Karpas-422 (cell line): ENCODE data around the gene TEX53. TPM values are rescaled to one million over a fixed set of nuclear protein-coding genes. Genes with fewer than 3 reads are reported as not detected.

ENCODE experiments used
- DNase-seq: peaks from one replicate; pipeline ENCODE4 v3.0.0-alpha.2; 2015
- H2AFZ ChIP-seq: fragments of 200-600 bp; sonication (generic); 2 replicates; pipeline ENCODE4 v1.6.1; 2014; ENCODE audit warnings: antibody characterized with exemption, low read length, mixed read lengths
- H3K27ac ChIP-seq: fragments of 200-600 bp; sonication (generic); 2 replicates; pipeline ENCODE4 v1.5.1; 2014; ENCODE audit warnings: mild to moderate bottlenecking, low read length, moderate library complexity
- H3K27me3 ChIP-seq: fragments of 200-600 bp; sonication (generic); 2 replicates; pipeline ENCODE4 v1.6.1; 2014; ENCODE audit warnings: low read length, mixed read lengths
- H3K36me3 ChIP-seq: fragments of 200-600 bp; sonication (generic); 2 replicates; pipeline ENCODE4 v1.6.1; 2014; ENCODE audit warnings: low read length, mixed read lengths; ENCODE audit not compliant: insufficient read depth
- H3K4me1 ChIP-seq: fragments of 200-600 bp; sonication (generic); 2 replicates; pipeline ENCODE4 v1.6.1; 2014; ENCODE audit warnings: mild to moderate bottlenecking, low read length, mixed read lengths
- H3K4me2 ChIP-seq: fragments of 200-600 bp; sonication (generic); 2 replicates; pipeline ENCODE4 v1.6.1; 2014; ENCODE audit warnings: low read length, low read depth, mild to moderate bottlenecking; ENCODE audit not compliant: poor library complexity, severe bottlenecking
- H3K4me3 ChIP-seq: fragments of 200-600 bp; sonication (generic); 2 replicates; pipeline ENCODE4 v1.5.1; 2014; ENCODE audit warnings: mild to moderate bottlenecking, antibody characterized with exemption, low read length, mixed read lengths
- H3K79me2 ChIP-seq: fragments of 200-600 bp; sonication (generic); 2 replicates; pipeline ENCODE4 v1.6.1; 2014; ENCODE audit warnings: mild to moderate bottlenecking, low read length, mixed read lengths
- H3K9ac ChIP-seq: fragments of 200-600 bp; sonication (generic); 2 replicates; pipeline ENCODE4 v1.6.0; 2014; ENCODE audit warnings: low read length
- H3K9me2 ChIP-seq: fragments of 200-600 bp; sonication (generic), shearing (Covaris generic); replicated peaks from 2 replicates; pipeline ENCODE4 v1.6.0; 2014; ENCODE audit warnings: mild to moderate bottlenecking, low read length, moderate library complexity; ENCODE audit not compliant: insufficient read depth
- H3K9me3 ChIP-seq: fragments of 300-700, 200-600 bp; sonication (generic); 2 replicates; pipeline ENCODE4 v1.6.1; 2014; ENCODE audit warnings: low read length, mixed read lengths
- H4K20me1 ChIP-seq: fragments of 200-600 bp; sonication (generic); 2 replicates; pipeline ENCODE4 v1.6.1; 2014; ENCODE audit warnings: mild to moderate bottlenecking, antibody characterized with exemption, low read length, low read depth; ENCODE audit not compliant: insufficient read depth
- total RNA-seq: library from RNA; depleted of rRNA; stranded (reverse); fragments of >200 nt; shearing (Covaris generic); gene quantifications from 2 replicates; pipeline ENCODE4 v1.2.3, GENCODE V29; 2014; ENCODE audit warnings: low replicate concordance

Gene TEX53
- total RNA-seq, 1 experiment from 2014 or later, result not detected

DNA sequence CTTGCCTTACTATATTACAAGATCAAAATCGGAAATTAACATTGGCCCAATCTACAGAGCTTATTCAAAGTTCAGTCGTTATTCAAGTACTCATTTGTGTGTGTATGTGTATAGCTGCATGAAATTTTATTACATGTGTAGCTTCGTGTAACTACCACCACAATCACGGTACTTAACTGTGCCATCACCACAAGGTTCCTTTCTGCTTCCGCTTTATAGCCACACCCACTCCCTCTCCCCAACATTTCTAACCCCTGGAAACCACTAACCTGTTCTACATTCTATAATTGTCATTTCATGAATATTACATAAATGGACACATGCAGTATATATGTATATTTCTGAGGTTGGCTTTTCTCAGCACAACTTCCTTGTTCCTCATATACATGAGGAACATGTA lies 28.3 kb upstream of the TEX53 start:
- no peak overlapping the region for H3K4me2 ChIP-seq

GRCh38 chr9:114684036-114684435 lies 26.4 kb upstream of the TEX53 start:
- Histone ChIP-seq H3K9ac (no peak overlapping the region), H3K27ac (no peak overlapping the region), H3K9me3 (no peaks in the 10 kb centered on the region), H3K4me1 (peaks cover 13% of the 10 kb centered on the region), H3K36me3 (no peaks in the 10 kb centered on the region), H3K4me2 (no peak overlapping the region), H3K79me2 (no peaks in the 10 kb centered on the region), H3K4me3 (no peak overlapping the region), H3K27me3 (no peaks in the 10 kb centered on the region), H3K9me2 (no peaks in the 10 kb centered on the region), H4K20me1 (no peaks in the 10 kb centered on the region), H2AFZ (no peak overlapping the region)
- no peak for DNase-seq

More for the DNA sequence above, 28.3 kb upstream of the TEX53 start:
- no peak overlapping the region for H3K4me3 ChIP-seq
- H4K20me1 ChIP-seq, result no peaks in the 10 kb centered on the region
- no peak overlapping the region for H2AFZ ChIP-seq
- H3K27ac ChIP-seq, result no peak overlapping the region
- no peak overlapping the region for H3K9ac ChIP-seq
- DNase-seq, result no peak
- peaks cover 5% of the 10 kb centered on the region for H3K4me1 ChIP-seq
- no peaks in the 10 kb centered on the region for H3K9me3 ChIP-seq
- H3K36me3 ChIP-seq, result no peaks in the 10 kb centered on the region
- H3K79me2 ChIP-seq, result no peaks in the 10 kb centered on the region
- no peaks in the 10 kb centered on the region for H3K27me3 ChIP-seq
- no peaks in the 10 kb centered on the region for H3K9me2 ChIP-seq

GRCh38 chr9:114682846-114683245 lies 25.2 kb upstream of the TEX53 start:
- no peak overlapping the region for H2AFZ ChIP-seq
- no peaks in the 10 kb centered on the region for H3K36me3 ChIP-seq
- no peaks in the 10 kb centered on the region for H3K9me3 ChIP-seq
- H3K27me3 ChIP-seq, result no peaks in the 10 kb centered on the region
- H3K79me2 ChIP-seq, result no peaks in the 10 kb centered on the region
- no peak for DNase-seq
- no peaks in the 10 kb centered on the region for H4K20me1 ChIP-seq
- H3K4me3 ChIP-seq, result no peak overlapping the region
- H3K4me1 ChIP-seq, result peaks cover 17% of the 10 kb centered on the region
- H3K4me2 ChIP-seq, result no peak overlapping the region
- H3K27ac ChIP-seq, result no peak overlapping the region
- H3K9me2 ChIP-seq, result no peaks in the 10 kb centered on the region
- no peak overlapping the region for H3K9ac ChIP-seq

DNA sequence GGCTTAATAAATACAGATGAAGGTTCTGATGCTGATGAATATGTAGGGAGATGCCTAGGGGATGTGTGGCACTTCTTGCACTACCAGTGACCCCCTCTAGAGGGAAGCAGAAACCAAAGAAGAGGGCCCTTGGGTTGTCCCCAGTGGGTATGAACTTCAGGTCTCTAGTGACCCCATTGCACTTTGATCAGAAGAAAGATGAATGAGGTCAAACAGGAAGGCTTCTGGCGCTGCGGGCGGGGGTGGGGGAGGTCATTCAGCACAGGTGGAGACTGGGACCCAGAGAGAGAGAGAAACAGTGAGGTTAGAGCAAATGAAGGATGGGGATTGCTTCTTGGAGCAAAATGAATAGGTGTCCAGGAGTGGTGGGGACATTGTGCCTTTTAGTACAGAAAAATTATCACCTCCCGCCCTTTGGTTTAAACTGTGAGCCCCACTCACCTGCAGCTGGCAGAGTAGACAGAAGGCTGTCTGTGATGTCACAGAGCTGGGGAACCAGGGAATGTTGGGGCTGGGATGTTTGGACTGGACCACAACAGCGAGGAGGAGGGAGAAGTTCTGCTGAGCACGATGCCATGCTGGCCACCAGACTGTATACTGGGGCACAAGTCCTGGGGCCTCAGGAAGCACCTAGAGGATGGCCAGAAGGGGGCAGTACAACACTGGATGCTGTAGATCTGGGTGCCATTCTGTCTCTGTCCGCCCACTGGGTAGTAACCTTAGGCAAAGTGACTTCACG lies 24.2 kb upstream of the TEX53 start, which contains the start of gene TEX48:
TEX48 (minus strand) TSS at position 599 of the 739 bp plus-strand sequence. CDS start 10,469 bp downstream, outside the sequence.
- no peaks in the 10 kb centered on the region for H3K36me3 ChIP-seq
- no peaks in the 10 kb centered on the region for H4K20me1 ChIP-seq
- peak within 1 kb of the TSS; percentile 58 for H3K4me2 ChIP-seq
- no peaks in the 10 kb centered on the region for H3K9me2 ChIP-seq
- H3K4me1 ChIP-seq, result peaks cover 17% of the 10 kb centered on the region
- peak within 1 kb of the TSS; percentile 46 for H3K9ac ChIP-seq
- H3K27me3 ChIP-seq, result no peaks in the 10 kb centered on the region
- peak; percentile 93 for DNase-seq
- peak within 1 kb of the TSS; percentile 30; the same call in 1 of the 2 replicates for H3K4me3 ChIP-seq
- H3K9me3 ChIP-seq, result no peaks in the 10 kb centered on the region
- H2AFZ ChIP-seq, result peak within 1 kb of the TSS; percentile 72; the same call in 1 of the 2 replicates
- no peaks in the 10 kb centered on the region for H3K79me2 ChIP-seq
- H3K27ac ChIP-seq, result no peak within 1 kb of the TSS

GRCh38 chr9:114680259-114681001 lies 22.8 kb upstream of the TEX53 start:
- no peaks in the 10 kb centered on the region for H4K20me1 ChIP-seq
- DNase-seq, result no peak
- no peaks in the 10 kb centered on the region for H3K36me3 ChIP-seq

GRCh38 chr9:114678795-114679194 lies 21.2 kb upstream of the TEX53 start:
- H3K4me2 ChIP-seq, result no peak overlapping the region
- peaks cover 17% of the 10 kb centered on the region for H3K4me1 ChIP-seq
- H3K9ac ChIP-seq, result no peak overlapping the region
- H2AFZ ChIP-seq, result no peak overlapping the region
- H3K27me3 ChIP-seq, result peaks cover 2% of the 10 kb centered on the region; the same call in 1 of the 2 replicates
- H3K9me3 ChIP-seq, result no peaks in the 10 kb centered on the region
- H3K9me2 ChIP-seq, result no peaks in the 10 kb centered on the region
- no peaks in the 10 kb centered on the region for H4K20me1 ChIP-seq
- DNase-seq, result no peak
- H3K36me3 ChIP-seq, result no peaks in the 10 kb centered on the region
- no peak overlapping the region for H3K27ac ChIP-seq
- H3K79me2 ChIP-seq, result no peaks in the 10 kb centered on the region
- no peak overlapping the region for H3K4me3 ChIP-seq

More at GRCh38 chr9:114680259-114681001, 22.8 kb upstream of the TEX53 start:
- H3K4me1 ChIP-seq, result peaks cover 17% of the 10 kb centered on the region
- H3K27ac ChIP-seq, result no peak overlapping the region
- H3K79me2 ChIP-seq, result no peaks in the 10 kb centered on the region
- H3K4me2 ChIP-seq, result no peak overlapping the region
- no peak overlapping the region for H3K9ac ChIP-seq
- no peak overlapping the region for H3K4me3 ChIP-seq
- H3K9me2 ChIP-seq, result no peaks in the 10 kb centered on the region
- no peaks in the 10 kb centered on the region for H3K9me3 ChIP-seq
- no peak overlapping the region for H2AFZ ChIP-seq
- peaks cover 1% of the 10 kb centered on the region; the same call in 1 of the 2 replicates for H3K27me3 ChIP-seq

DNA sequence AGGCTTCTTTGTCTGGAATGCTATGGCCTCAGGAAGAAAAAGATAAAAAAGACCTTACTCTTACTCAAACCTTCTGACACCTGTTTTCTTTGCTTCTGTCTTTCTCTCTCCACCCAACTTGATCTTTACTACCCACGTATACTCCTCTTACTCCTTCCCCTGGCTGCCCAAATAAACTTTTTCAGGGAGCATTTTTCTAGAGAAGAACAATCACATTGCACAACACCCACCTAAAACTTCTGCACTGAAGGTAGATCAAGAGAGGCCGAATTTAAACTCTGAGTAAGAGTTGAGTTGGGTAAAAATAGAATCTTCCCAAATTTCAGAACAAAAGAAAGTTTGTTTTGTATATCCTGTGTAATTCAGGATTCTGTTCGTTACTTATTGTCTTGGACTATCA lies 20.5 kb upstream of the TEX53 start:
- no peaks in the 10 kb centered on the region for H3K9me3 ChIP-seq
- DNase-seq, result no peak
- peaks cover 17% of the 10 kb centered on the region for H3K4me1 ChIP-seq
- H3K9ac ChIP-seq, result no peak overlapping the region
- H3K4me2 ChIP-seq, result no peak overlapping the region
- no peaks in the 10 kb centered on the region for H3K79me2 ChIP-seq
- H3K9me2 ChIP-seq, result no peaks in the 10 kb centered on the region
- no peak overlapping the region for H3K4me3 ChIP-seq
- peaks cover 2% of the 10 kb centered on the region; the same call in 1 of the 2 replicates for H3K27me3 ChIP-seq
- H4K20me1 ChIP-seq, result no peaks in the 10 kb centered on the region
- no peak overlapping the region for H3K27ac ChIP-seq
- H2AFZ ChIP-seq, result no peak overlapping the region
- H3K36me3 ChIP-seq, result no peaks in the 10 kb centered on the region

DNA sequence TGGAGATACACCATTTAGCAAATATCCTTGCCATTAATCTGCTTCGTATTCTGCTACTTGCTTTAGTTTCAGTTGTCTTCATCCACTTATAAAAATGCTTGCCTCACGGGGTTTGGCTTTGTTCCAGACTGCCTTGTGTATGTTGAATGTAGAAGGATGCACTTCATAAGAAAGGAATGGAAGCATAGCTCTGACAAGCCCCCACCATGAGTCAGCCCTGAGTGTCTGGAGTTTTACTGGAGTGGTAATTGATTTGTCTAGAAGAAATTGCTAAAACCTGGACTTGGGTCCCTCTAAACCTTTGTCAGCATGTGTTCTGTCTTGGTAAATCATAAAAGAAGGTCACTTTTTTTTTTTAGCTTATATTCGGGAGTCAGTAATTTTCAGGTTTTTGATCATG lies 19.8 kb upstream of the TEX53 start:
- H3K27ac ChIP-seq, result no peak overlapping the region
- no peaks in the 10 kb centered on the region for H3K36me3 ChIP-seq
- DNase-seq, result no peak
- peaks cover 17% of the 10 kb centered on the region for H3K4me1 ChIP-seq
- H3K4me2 ChIP-seq, result no peak overlapping the region
- H2AFZ ChIP-seq, result no peak overlapping the region
- no peak overlapping the region for H3K9ac ChIP-seq
- no peak overlapping the region for H3K4me3 ChIP-seq
- H3K79me2 ChIP-seq, result no peaks in the 10 kb centered on the region
- H4K20me1 ChIP-seq, result no peaks in the 10 kb centered on the region
- H3K9me3 ChIP-seq, result no peaks in the 10 kb centered on the region
- H3K9me2 ChIP-seq, result no peaks in the 10 kb centered on the region
- H3K27me3 ChIP-seq, result peaks cover 2% of the 10 kb centered on the region; the same call in 1 of the 2 replicates
